GM12892 (cell line): Measurements from ENCODE around the gene LNX2.

Source experiments
- POLR2A ChIP-seq: IDR thresholded peaks from 2 replicates; pipeline ENCODE4 v1.6.1; 2011; ENCODE audit warnings: low read depth, low read length, control low read depth
- POLR2AphosphoS5 ChIP-seq: IDR thresholded peaks from 2 replicates; pipeline ENCODE4 v1.6.1; 2011; ENCODE audit warnings: low read depth, low read length, control low read depth
- TAF1 ChIP-seq: IDR thresholded peaks from 2 replicates; pipeline ENCODE4 v1.6.1; 2011; ENCODE audit warnings: low read depth, mild to moderate bottlenecking, control low read depth, low read length, borderline replicate concordance

DNA sequence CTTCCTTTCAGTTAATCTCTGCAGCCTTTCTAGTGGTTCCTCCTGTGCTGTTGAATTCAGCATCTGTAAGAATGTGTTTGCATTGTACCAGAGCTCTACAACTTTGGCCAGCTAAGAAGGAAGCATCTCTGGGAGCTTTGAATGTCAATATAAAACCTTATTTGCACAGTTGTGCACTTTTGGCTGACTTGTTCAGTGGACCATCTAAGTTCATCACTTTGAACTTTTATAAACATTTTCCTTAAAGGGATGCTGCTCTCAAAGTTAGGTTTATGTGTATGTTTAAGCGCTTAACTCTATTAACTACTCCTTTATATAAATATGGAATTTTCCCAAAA is 16.9 kb upstream of the LNX2 start:
- TF ChIP-seq POLR2A (no peak), POLR2AphosphoS5 (no peak), TAF1 (no peak)
